Measurements from ENCODE around the gene QPCTL. TPM values are rescaled to one million over a fixed set of nuclear protein-coding genes. Genes with fewer than 3 reads are reported as not detected.
"Not testable (repeated sequence)": the region's sequence is repeated elsewhere in the genome, so short reads cannot be mapped to it uniquely, and the experiment has no call there.

QPCTL gene
- total RNA-seq, 1 donor from 2014 or later = 2.6 TPM

DNA sequence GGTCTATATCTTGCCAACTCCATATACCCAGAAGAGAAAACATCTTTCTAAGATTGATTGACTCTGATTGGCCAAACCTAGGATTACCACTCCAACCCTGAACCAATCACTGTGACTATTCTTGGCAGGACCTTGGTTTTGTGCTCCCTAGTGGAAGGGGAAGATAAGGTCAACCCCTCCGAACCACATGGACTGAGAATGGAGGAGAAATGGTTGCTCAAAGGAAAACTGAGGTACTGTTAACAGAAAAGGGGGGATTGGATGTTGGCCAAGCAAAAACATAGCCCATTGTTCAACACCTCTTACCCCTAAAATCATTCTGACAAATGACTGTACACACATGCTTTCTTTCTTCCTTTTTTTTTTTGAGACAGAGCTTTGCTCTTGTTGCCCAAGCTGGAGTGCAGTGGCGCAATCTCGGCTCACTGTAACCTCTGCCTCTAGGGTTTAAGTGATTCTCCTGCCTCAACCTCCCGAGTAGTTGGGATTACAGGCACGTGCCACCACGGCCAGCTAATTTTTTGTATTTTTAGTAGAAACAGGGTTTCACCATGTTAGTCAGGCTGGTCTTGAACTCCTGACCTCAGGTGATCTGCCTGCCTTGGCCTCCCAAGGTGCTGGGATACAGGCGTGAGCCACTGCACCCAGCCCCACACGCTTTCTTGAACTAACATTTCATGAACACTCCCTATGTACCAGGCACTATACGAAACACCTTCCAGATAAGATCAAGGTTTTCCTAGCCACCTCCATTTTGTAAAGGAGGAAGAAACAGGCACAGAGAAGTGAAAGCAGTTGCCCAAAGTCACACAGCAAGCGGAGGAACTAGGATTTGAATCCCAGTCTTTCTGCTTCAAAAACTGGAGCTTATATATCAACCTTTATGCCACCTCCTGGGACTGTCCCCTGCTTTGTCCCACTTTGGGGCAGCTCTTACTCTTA lies 47.3 kb downstream of the QPCTL start:
- H3K4me3 ChIP-seq (ENCODE audit: low read length in 3 of 3) = no peak overlapping the region
- no peaks in the 10 kb centered on the region for H3K4me1 ChIP-seq (ENCODE audit: control insufficient read depth in 3 of 3, insufficient read depth in 3 of 3, low read length in 3 of 3)
- H3K27me3 ChIP-seq (ENCODE audit: control insufficient read depth in 3 of 3, insufficient read depth in 3 of 3, low read length in 3 of 3) = no peaks in the 10 kb centered on the region
- H3K9ac ChIP-seq (ENCODE audit: low read depth in 1 of 3, low read length in 3 of 3) = no peak overlapping the region
- no peaks in the 10 kb centered on the region for H3K36me3 ChIP-seq (ENCODE audit: control insufficient read depth in 3 of 3, insufficient read depth in 3 of 3, low read length in 3 of 3)
- no peaks in the 10 kb centered on the region for H3K9me3 ChIP-seq (ENCODE audit: control insufficient read depth in 3 of 3, low read length in 3 of 3)
- H3K27ac ChIP-seq (ENCODE audit: low read depth, low read length) = no peak overlapping the region

DNA sequence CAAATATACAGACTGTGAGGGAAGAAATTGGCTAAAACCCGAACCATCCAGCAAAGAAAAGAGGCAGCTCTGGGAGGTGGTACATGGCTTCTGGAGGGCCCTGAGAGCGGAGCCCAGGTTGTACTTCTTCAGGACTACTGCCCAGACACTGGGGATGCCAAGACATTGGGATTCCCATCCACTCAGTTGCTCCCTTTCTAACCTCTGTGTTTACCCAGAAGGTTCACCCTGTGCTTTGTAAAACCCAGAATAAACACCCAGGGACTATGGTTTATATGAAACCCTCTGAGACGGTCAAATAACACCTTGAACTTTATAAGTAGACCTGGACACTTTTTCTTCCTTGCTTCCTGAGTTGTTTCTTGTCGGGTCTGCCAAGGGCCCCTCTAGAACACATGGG lies 50.5 kb downstream of the QPCTL start:
- no peaks in the 10 kb centered on the region for H3K36me3 ChIP-seq (ENCODE audit: control insufficient read depth in 3 of 3, insufficient read depth in 3 of 3, low read length in 3 of 3)
- H3K9ac ChIP-seq (ENCODE audit: low read depth in 1 of 3, low read length in 3 of 3) = no peak overlapping the region
- no peak overlapping the region for H3K4me3 ChIP-seq (ENCODE audit: low read length in 3 of 3)
- no peaks in the 10 kb centered on the region for H3K9me3 ChIP-seq (ENCODE audit: control insufficient read depth in 3 of 3, low read length in 3 of 3)
- H3K27ac ChIP-seq (ENCODE audit: low read depth, low read length) = no peak overlapping the region
- H3K27me3 ChIP-seq (ENCODE audit: control insufficient read depth in 3 of 3, insufficient read depth in 3 of 3, low read length in 3 of 3) = no peaks in the 10 kb centered on the region
- no peaks in the 10 kb centered on the region for H3K4me1 ChIP-seq (ENCODE audit: control insufficient read depth in 3 of 3, insufficient read depth in 3 of 3, low read length in 3 of 3)

DNA sequence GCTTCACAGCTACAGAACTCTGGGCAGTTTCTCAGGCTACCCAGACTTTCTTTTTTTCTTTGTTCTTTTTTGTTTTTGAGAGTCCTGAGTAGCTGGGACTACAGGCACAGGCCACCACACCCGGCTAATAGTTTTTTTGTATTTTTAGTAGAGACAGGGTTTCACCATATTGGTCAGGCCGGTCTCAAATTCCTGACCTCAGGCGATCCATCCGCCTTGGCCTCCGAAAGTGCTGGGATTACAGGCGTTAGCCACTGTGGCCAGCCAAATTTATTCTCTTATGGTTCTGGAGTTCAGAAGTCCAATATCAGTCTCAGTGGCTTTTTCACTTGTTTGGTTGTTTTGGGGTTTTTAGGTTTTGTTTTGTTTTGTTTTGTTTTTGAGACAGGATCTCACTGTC lies 53.1 kb downstream of the QPCTL start:
- no peaks in the 10 kb centered on the region for H3K9me3 ChIP-seq (ENCODE audit: control insufficient read depth in 3 of 3, low read length in 3 of 3)
- no peak overlapping the region for H3K27ac ChIP-seq (ENCODE audit: low read depth, low read length)
- no peaks in the 10 kb centered on the region for H3K4me1 ChIP-seq (ENCODE audit: control insufficient read depth in 3 of 3, insufficient read depth in 3 of 3, low read length in 3 of 3)
- H3K4me3 ChIP-seq (ENCODE audit: low read length in 3 of 3) = no peak overlapping the region
- no peaks in the 10 kb centered on the region for H3K36me3 ChIP-seq (ENCODE audit: control insufficient read depth in 3 of 3, insufficient read depth in 3 of 3, low read length in 3 of 3)
- no peaks in the 10 kb centered on the region for H3K27me3 ChIP-seq (ENCODE audit: control insufficient read depth in 3 of 3, insufficient read depth in 3 of 3, low read length in 3 of 3)
- H3K9ac ChIP-seq (ENCODE audit: low read depth in 1 of 3, low read length in 3 of 3) = no peak overlapping the region

DNA sequence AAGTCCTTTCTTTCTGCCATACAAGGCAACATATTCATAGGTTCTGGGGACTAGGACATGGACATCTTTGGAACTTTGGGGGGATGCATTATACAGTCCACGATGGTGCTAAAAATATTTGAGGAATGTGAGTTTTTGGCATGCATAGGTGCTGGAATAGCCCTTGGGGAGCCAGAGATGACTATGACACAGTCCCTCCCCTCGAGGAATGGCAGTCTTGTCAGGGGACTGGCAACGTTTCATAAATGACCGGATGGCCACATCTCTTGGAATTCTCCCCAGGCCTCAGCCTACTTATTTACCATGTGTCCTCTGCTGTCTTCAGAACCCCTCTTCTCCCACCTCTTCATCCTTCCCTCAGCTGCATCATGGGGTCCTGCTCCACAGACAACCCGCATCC lies 54.4 kb downstream of the QPCTL start:
- H3K27ac ChIP-seq (ENCODE audit: low read depth, low read length) = no peak overlapping the region
- H3K36me3 ChIP-seq (ENCODE audit: control insufficient read depth in 3 of 3, insufficient read depth in 3 of 3, low read length in 3 of 3) = no peaks in the 10 kb centered on the region
- no peaks in the 10 kb centered on the region for H3K4me1 ChIP-seq (ENCODE audit: control insufficient read depth in 3 of 3, insufficient read depth in 3 of 3, low read length in 3 of 3)
- no peak overlapping the region for H3K9ac ChIP-seq (ENCODE audit: low read depth in 1 of 3, low read length in 3 of 3)
- H3K9me3 ChIP-seq (ENCODE audit: control insufficient read depth in 3 of 3, low read length in 3 of 3) = no peaks in the 10 kb centered on the region
- no peak overlapping the region for H3K4me3 ChIP-seq (ENCODE audit: low read length in 3 of 3)
- H3K27me3 ChIP-seq (ENCODE audit: control insufficient read depth in 3 of 3, insufficient read depth in 3 of 3, low read length in 3 of 3) = no peaks in the 10 kb centered on the region

DNA sequence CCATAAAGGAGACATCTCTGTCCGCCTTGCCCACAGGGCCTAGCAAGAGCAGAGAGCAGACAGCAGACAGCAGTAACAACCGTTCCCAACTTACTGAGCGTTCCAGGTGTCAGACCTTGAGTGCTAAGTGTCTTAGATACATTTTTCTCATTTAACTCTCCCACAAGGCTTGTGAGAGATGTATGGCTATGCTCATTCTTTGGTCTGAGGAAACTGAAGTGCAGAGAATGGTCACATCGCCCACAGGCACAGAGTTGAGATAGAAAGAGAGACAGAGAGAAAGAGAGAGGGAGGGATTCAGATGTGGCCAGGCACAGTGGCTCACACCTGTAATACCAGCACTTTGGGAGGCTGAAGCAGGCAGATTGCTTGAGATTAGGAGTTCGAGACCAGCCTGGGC lies 55.0 kb downstream of the QPCTL start:
- H3K4me1 ChIP-seq (ENCODE audit: control insufficient read depth in 3 of 3, insufficient read depth in 3 of 3, low read length in 3 of 3) = no peaks in the 10 kb centered on the region
- no peak overlapping the region for H3K4me3 ChIP-seq (ENCODE audit: low read length in 3 of 3)
- no peaks in the 10 kb centered on the region for H3K9me3 ChIP-seq (ENCODE audit: control insufficient read depth in 3 of 3, low read length in 3 of 3)
- H3K9ac ChIP-seq (ENCODE audit: low read depth in 1 of 3, low read length in 3 of 3) = no peak overlapping the region
- no peak overlapping the region for H3K27ac ChIP-seq (ENCODE audit: low read depth, low read length)
- no peaks in the 10 kb centered on the region for H3K36me3 ChIP-seq (ENCODE audit: control insufficient read depth in 3 of 3, insufficient read depth in 3 of 3, low read length in 3 of 3)
- no peaks in the 10 kb centered on the region for H3K27me3 ChIP-seq (ENCODE audit: control insufficient read depth in 3 of 3, insufficient read depth in 3 of 3, low read length in 3 of 3)

DNA sequence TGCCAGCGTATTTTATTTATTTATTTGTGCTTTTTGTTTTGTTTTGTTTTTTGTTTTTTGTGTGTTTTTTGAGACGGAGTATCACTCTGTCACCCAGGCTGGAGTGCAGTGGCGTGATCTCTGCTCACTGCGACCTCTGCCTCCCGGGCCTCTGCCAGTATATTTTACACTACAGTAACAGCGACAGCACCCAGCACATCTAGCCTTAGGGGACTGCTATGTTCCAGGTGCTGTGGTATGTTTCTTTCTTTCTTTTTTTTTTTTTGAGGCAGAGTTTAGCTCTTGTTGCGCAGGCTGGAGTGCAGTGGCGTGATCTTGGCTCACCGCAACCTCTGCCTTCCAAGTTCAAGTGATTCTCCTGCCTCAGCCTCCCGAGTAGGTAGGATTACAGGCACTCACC lies 59.0 kb downstream of the QPCTL start:
- not testable (repeated sequence) for H3K9ac ChIP-seq (ENCODE audit: low read depth in 1 of 3, low read length in 3 of 3); H3K27me3 ChIP-seq (ENCODE audit: control insufficient read depth in 3 of 3, insufficient read depth in 3 of 3, low read length in 3 of 3); H3K27ac ChIP-seq (ENCODE audit: low read depth, low read length); H3K4me1 ChIP-seq (ENCODE audit: control insufficient read depth in 3 of 3, insufficient read depth in 3 of 3, low read length in 3 of 3); H3K4me3 ChIP-seq (ENCODE audit: low read length in 3 of 3); H3K9me3 ChIP-seq (ENCODE audit: control insufficient read depth in 3 of 3, low read length in 3 of 3); H3K36me3 ChIP-seq (ENCODE audit: control insufficient read depth in 3 of 3, insufficient read depth in 3 of 3, low read length in 3 of 3)

DNA sequence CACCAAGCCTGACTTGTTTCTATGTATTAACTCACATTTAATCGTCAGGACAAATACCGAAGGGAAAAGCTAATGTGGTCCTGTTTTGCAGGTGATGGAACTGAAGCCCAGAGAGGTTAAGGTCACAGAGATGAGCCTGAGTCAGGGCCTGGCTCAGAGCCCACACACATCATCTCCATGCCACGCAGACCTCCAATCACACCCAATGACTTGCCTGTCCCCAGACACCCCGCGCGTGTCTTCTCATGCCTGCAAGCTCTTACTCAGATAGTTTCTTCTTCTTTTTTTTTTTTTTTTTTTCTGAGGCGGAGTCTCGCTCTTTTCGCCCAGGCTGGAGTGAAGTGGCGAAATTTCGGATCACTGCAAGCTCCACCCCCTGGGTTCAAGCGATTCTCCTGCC lies 60.2 kb downstream of the QPCTL start:
- Histone ChIP-seq H3K9ac (ENCODE audit: low read depth in 1 of 3, low read length in 3 of 3) (no peak overlapping the region), H3K9me3 (ENCODE audit: control insufficient read depth in 3 of 3, low read length in 3 of 3) (no peaks in the 10 kb centered on the region), H3K4me1 (ENCODE audit: control insufficient read depth in 3 of 3, insufficient read depth in 3 of 3, low read length in 3 of 3) (no peaks in the 10 kb centered on the region), H3K36me3 (ENCODE audit: control insufficient read depth in 3 of 3, insufficient read depth in 3 of 3, low read length in 3 of 3) (no peaks in the 10 kb centered on the region), H3K27ac (ENCODE audit: low read depth, low read length) (no peak overlapping the region), H3K27me3 (ENCODE audit: control insufficient read depth in 3 of 3, insufficient read depth in 3 of 3, low read length in 3 of 3) (no peaks in the 10 kb centered on the region), H3K4me3 (ENCODE audit: low read length in 3 of 3) (no peak overlapping the region)

DNA sequence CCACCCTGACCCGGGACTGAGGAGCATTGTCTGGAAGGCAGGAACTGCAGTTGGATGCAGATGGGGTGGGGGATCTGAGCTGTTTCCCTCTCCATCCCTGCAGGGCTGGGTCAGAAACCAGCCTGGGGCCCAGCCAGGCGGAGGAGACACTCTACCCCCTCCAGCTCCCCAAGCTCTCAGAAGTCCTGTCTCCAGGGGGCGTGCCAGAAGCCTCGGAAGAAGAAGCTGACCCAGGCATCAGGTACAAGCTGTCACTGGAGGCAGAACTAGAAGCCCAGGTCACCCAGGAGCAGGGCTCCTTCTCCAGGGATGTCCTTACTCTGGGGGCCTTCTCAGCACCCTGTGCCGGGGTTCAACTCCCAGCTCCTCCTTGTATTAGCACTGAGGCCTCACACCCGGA lies 61.1 kb downstream of the QPCTL start:
- Histone ChIP-seq H3K4me1 (ENCODE audit: control insufficient read depth in 3 of 3, insufficient read depth in 3 of 3, low read length in 3 of 3) (no peaks in the 10 kb centered on the region), H3K9ac (ENCODE audit: low read depth in 1 of 3, low read length in 3 of 3) (no peak overlapping the region), H3K27me3 (ENCODE audit: control insufficient read depth in 3 of 3, insufficient read depth in 3 of 3, low read length in 3 of 3) (no peaks in the 10 kb centered on the region), H3K4me3 (ENCODE audit: low read length in 3 of 3) (no peak overlapping the region), H3K27ac (ENCODE audit: low read depth, low read length) (no peak overlapping the region), H3K36me3 (ENCODE audit: control insufficient read depth in 3 of 3, insufficient read depth in 3 of 3, low read length in 3 of 3) (no peaks in the 10 kb centered on the region), H3K9me3 (ENCODE audit: control insufficient read depth in 3 of 3, low read length in 3 of 3) (no peaks in the 10 kb centered on the region)

Small RNA genes lying within 50 kb of the gene (small RNA-seq; reads per million reads assigned to genes)
- 0.21 reads per million for gene MIR642A
- gene RN7SL836P = not detected

Other genes starting within 250 kb of the QPCTL start
- gene FOSB, start 224.7 kb upstream of the QPCTL start, total RNA-seq = 42.8 TPM
- 45.4 TPM for gene RTN2, start 195.6 kb upstream of the QPCTL start, total RNA-seq
- 0.52 TPM for gene PPM1N, start 194.2 kb upstream of the QPCTL start, total RNA-seq
- gene VASP, start 185.2 kb upstream of the QPCTL start, total RNA-seq = 32.4 TPM
- 3.7 TPM for gene OPA3, start 107.9 kb upstream of the QPCTL start, total RNA-seq
- 0.52 TPM for gene GPR4, start 90.5 kb upstream of the QPCTL start, total RNA-seq
- gene EML2, start 53.3 kb upstream of the QPCTL start, total RNA-seq = 4.7 TPM
- 0.52 TPM for gene GIPR, start 24.4 kb upstream of the QPCTL start, total RNA-seq
- gene SNRPD2, start 713 bp upstream of the QPCTL start, total RNA-seq = 210 TPM
- gene FBXO46, start 38.2 kb downstream of the QPCTL start, total RNA-seq = 5.7 TPM
- gene MEIOSIN, start 40.8 kb downstream of the QPCTL start, total RNA-seq = not detected
- 8.4 TPM for gene SIX5, start 76.6 kb downstream of the QPCTL start, total RNA-seq
- gene DMPK, start 89.8 kb downstream of the QPCTL start, total RNA-seq = 160 TPM
- gene DMWD, start 100.2 kb downstream of the QPCTL start, total RNA-seq = 20.4 TPM
- not detected for gene RSPH6A, start 122.6 kb downstream of the QPCTL start, total RNA-seq
- gene SYMPK, start 170.5 kb downstream of the QPCTL start, total RNA-seq = 23.5 TPM
- not detected for gene FOXA3, start 171.7 kb downstream of the QPCTL start, total RNA-seq
- 24.5 TPM for gene IRF2BP1, start 193.5 kb downstream of the QPCTL start, total RNA-seq
- gene MYPOP, start 209.9 kb downstream of the QPCTL start, total RNA-seq = 0.52 TPM
- not detected for gene NANOS2, start 222.1 kb downstream of the QPCTL start, total RNA-seq